Activated T-cell treated with anti-CD3 and anti-CD28 coated beads for 48 hours (primary cell): ENCODE results near the gene DYRK3.
A peak's percentile ranks its signal among the peaks of the same experiment; 100 is the strongest.

ENCODE experiments used
- DNase-seq: peaks from one replicate; pipeline ENCODE4 v3.0.0-alpha.2; 2020; ENCODE audit warnings: low read depth

DYRK3 gene

DNA sequence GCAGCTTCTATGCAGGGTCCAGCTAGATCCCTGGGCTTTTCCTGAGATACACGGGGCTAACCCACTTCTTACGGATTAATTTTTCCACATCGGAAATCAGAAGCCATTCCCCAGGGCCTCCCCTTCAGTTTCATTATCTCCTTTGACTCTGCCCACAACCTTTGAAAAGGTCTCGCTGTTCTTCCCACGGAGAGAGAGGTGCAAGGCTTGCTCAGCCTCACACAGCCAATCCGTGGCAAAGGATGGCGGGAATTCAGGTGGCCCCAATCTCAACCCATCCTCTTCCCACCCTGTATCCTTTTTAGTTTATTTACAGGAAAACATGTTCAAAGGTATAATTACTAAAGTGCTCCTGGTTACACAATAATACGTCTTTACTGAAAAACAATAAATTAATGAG, 48.7 kb downstream of the DYRK3 start:
- DNase-seq = no peak

DNA sequence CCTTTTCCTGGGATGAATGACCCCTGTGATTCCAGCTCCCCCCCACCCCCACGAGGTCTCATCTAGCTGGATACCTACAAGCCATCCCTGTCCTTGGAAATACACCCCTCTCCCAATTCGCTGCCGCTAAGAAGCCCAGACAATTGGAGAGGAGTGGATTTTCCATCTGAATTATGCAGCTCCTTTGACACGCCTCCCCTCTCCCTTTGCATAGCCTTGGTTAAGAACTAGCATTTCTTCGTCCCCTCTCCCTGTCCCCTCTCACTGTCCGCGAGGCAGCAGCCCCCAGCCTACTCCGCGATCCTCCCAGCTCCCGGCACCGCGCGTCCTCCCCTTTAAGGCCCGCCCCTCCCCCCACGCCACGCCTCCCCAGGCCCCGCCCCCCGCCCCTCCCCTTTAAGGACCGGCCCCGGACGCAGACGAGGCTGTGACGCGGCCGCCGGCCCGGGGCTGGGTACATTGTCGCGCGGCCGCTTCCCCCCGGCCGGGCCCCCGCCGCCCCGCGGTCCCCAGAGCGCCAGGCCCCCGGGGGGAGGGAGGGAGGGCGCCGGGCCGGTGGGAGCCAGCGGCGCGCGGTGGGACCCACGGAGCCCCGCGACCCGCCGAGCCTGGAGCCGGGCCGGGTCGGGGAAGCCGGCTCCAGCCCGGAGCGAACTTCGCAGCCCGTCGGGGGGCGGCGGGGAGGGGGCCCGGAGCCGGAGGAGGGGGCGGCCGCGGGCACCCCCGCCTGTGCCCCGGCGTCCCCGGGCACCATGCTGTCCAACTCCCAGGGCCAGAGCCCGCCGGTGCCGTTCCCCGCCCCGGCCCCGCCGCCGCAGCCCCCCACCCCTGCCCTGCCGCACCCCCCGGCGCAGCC, 49.4 kb downstream of the DYRK3 start, which contains the start of gene MAPKAPK2:
TSS of gene MAPKAPK2 (plus strand) at position 428 of the 856 bp plus-strand sequence. CDS start at position 753, 325 bp downstream.
- peak; percentile 72 for DNase-seq

DNA sequence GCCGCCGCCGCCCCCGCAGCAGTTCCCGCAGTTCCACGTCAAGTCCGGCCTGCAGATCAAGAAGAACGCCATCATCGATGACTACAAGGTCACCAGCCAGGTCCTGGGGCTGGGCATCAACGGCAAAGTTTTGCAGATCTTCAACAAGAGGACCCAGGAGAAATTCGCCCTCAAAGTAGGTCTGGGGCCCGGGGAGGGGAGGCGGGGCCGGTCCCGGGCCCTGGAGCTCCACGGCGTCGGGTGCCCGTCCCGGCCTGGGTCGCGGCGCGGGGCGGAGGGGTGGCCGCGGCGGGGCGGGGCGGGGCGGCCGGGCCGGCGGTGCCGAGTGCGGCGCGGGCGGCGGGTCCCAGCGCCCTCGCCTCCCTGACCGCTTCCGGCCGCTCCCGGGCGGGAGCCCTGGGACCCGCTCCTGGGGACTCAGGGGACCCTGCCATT, 50.0 kb downstream of the DYRK3 start:
- peak; percentile 46 for DNase-seq

DNA sequence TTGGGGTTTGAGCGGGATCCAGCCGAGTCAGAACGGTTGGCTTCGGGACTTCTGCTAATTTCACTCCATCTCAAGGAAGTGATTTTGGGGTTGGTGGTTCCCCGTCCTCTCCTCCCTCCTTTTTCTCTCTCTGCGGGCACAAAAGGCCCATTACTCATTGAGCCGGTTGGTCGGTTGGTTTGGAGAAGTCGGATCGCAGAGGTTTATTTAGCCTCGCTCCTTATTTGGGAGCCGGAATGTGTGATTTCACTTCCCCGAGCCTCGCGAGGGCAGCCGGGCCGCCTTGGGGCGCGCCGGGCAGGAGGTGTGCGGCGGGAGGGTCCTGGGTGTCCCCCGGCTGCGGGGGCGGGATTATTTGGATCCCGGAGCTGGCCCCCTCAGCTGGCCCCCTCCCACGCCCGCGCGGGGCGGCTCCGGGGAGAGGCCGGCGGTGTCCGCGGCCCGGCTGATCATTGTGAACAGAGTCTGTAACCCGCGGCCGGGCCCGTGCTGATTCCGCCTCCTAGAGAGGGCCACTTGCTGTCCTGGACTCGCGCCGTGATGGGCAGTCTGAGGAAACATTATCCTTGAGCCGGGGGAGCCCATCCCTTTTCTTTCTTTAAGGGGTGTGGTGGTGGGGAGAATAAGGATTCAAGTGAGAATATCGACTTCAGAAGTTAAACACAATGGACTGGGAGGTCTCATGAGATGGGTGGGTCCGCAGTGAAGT, 50.6 kb downstream of the DYRK3 start:
- DNase-seq = no peak

DNA sequence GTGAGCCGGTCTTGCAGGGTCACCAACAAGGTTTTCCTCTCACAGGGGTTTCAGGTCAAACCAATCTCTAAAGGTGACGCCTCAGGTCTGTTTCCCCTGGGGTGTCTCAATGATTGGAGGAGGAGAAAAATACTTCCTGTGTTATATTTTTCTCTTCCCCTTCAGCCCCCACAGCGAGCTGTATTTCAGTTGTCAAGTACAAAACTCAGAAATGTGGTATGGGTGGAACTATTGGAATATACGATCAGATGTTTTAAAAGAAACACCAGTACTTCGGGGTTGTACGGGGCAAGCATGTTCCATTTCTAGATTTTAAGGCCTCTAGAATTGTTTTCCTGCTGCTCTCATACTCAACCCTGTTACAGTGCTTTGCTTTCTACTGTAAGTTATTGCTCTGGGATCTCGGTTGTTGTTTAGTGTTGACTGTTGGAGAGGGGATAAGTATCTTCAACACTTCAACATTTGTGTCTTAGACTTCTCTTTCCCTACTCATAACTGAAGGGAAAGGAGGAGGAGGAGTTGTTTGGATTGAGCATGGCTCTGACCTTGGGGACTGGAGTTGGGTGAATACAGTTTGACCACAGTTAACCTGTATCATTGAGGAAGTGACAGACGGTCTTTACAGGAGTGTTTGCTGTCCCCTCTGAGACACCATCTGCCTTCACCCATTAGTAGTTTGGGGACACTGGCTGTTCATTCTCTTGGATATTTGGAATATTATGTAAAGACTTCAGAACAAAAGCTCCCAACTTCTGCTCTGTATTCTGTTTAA, 51.3 kb downstream of the DYRK3 start:
- DNase-seq = no peak

DNA sequence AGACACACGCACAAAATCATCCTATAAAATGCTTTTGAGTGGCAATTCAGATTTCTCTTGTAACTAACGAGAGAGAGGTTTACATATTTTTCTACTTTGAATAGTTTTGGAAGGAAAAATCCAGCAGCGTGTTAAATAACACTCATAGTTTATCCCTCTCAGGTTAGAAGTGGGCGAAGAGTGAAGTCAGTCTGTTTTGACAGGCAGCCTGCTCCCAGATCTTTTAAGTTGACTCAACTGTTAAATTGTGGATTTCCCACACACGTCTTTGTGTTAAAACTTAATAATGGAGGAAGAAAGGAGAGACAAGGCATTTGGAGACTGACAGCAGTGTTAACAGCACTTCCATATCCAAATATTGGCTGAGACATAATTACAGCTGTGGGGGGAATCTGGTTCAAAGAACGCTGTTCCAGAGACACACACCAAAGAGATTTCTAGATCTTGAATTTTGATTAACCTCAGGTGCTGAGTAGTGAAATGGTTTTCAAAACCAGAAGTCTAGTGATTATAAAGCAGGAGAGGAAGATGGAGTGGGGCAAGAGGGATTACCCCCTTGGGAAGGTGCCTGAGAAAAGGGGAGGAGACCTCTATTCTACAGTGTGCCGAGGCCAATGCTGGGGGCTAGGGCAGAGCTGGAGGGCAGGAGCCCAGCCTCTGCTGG, 52.0 kb downstream of the DYRK3 start:
- DNase-seq = no peak

DNA sequence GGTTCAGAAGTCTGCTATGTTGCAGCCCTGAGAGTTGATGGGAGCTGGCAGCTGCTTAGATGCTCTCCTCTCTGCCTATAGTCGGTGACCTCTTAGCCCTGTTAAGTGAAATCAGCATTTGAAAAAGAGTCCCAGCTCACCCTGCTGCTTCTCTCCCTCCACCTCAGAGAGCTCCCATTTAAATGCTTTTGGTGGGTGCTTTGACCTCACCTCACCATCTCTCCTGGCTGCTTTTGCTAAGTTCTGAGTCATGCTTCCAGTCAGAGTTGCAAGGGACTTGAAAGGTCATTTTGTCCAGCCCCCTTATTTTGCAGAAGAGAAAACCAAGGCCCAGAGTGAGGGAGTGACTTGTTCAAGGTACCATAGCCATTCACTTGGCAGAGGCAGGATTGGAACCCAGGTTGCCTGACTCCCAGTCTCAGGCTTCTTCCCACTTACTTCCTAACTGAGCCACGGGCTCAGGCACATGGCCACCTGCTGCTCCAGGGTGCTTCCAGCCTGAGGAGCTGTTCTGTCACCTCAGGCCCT, 52.6 kb downstream of the DYRK3 start:
- no peak for DNase-seq

DNA sequence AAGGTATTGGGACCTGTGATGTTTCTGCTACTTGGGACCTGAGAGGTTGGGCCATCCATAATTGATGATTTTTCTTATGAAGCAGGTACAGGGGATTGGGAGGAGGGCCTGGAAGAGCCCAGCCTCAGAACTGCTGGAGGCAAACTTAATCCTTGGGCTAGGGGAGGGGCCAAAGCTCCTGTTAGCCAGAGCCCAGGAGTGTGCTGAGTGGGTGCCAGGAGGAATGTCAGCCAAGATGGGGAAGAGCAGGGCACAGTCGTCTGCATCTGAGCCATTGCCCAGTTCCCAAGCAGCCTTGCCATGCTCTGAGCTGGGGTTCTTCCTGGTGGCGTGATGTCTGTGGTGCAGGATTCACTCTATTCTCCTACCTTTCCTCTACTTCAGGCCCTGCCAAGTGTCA, 55.2 kb downstream of the DYRK3 start:
- DNase-seq = no peak

DNA sequence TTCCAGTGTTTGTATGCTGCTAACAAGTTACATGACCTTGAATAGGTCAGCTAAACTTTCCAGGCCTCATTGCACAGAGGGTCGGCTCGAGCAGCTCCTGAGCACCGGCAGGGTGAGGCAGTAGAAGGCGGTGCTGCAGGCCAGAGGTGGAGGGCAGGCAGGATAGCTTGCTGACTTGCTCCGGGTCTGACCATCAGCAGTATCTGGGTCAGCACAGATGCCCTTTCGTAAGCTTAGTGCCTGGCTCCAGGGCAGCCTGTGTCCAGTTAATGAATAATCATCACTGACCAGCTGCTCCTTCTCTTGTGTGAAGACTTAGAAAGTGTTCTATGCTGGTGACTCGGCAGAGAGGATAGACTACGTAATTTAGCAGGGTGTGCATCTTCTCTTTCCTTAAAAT, 56.3 kb downstream of the DYRK3 start:
- DNase-seq = no peak

DNA sequence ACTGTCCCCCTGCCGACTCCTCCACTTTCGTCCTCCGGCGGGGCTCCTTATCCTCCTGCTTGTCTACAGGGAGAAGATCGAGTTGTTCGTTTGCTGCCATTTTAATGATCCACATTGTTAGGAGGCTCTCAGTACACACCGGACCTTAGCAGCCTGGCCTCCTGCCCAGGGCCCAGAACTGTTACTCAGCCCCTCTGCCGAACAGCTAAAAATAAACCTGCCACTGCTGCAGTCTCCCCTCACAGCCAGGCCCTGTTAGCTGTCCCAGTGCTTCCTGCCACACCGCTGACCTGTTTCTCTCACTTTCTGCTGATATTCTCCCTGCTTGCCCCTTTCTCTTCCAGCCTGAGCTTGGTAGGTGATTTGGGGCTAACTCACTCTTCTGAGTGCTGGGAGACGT, 57.7 kb downstream of the DYRK3 start:
- no peak for DNase-seq

DNA sequence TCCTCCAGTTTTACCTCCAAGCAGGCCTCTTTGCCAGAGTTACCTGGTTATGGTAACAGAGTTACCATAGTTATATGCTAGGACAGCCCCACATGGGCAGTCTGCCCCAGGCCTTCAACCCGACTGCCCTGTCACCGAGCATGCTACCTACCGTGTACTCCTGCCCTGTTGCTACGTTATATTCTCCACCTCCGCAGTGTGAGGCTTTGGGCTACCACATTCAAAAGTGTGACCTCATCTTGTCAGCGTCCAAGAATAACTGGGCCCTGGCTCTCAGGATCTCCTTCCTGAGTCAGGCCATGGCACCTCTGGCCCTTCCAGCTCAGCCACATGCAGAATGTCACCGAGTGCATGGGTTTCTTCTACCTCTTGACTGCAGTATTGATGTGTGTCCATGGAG, 58.3 kb downstream of the DYRK3 start:
- no peak for DNase-seq

DNA sequence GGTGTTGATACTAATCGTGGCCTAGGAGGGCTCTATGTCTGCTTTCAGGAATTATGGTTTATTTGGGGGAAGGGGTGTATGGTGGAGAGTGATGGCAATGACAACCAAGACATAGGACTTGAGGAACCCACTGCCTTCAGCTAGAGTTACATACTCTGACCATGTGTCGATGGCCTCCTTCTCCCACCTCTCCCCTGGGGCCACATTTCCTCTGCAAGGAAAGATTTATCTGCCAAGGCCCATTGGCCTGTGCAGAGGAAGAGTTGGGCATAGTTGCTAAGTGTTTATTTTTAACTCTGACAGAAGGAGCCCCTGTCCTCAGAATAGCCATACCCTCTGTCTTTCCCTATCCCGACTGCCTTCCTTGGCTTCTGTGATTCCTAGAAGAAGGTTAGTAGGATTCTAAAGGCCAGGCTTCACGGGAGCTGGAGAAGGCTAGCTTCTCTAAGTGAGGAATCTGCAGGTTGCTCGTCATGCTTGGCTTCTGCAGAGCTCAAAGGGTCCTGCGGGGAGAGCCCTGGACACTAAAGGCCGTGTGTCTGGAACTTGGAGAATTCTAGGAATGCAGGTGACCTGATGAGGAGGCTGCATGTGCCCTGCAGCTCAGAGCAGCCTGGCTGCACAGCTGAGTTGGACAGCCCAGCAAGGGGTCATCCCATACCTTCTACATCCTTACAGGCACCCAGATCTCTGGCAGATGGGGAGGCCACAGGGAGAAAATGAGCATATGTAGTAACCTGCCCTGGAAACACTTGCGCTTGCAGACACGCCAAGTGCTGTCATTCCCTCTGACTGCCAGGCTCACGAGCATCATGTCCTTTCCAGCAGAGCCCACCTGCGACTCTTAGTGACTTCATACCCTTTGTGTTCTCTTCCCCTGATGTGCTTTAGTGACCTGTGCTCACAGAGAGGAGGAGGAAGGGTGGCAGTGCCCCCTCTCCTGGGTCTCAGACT, 59.1 kb downstream of the DYRK3 start:
- DNase-seq = no peak

DNA sequence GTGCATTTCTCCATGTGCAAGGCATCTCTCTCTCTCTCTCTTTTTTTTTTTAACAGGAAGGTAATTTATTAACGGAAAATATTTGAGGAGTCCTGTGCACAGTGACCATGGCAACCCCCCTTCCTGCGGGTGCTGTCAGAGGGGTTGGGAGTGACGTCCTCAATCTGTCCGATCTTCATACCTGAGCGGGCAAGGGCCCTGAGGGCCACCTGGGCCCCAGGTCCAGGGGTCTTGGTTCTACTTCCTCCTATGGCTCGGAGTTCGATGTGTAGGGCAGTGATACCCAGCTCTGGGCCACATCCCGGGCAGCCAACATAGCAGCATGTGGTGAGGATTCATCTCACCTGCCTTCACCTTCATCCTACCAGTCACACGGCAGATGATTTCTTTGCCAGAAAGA, 60.4 kb downstream of the DYRK3 start:
- DNase-seq = no peak

DNA sequence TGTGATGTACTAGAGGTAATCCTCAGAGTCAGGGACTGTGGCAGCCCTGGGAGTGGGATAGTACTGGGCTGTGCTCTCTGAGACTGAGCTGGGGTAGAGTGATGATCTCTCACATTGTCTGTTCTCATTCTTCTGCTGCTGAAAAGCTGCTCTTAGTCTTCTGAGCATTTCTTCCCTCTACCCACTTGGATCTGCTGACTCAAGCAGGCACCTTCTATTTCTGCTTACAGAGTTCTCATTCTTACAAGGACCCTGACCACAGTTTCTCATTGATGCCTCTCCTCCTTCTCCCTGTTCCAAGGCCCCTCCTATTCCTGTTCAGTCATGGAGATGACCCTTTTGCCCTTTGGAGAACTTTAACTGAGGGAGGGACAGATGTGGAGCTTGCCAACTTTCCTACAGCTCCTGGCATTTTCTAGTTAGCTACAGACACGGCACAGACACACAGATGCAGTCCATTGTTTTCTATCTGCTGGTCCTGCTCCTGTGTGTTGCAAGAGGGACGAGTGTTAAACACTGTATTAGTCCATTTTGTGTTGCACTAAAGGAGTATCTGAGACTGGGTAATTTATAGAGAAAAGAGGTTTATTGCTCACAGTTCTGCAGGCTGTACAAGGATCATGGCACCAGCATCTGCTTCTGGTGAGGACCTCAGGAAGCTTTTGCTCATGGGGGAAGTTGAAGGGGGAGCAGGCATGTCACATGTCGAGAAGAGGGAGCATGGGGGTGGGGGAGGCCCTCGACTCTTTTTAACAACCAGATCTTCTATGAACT, 61.7 kb downstream of the DYRK3 start:
- DNase-seq = no peak

DNA sequence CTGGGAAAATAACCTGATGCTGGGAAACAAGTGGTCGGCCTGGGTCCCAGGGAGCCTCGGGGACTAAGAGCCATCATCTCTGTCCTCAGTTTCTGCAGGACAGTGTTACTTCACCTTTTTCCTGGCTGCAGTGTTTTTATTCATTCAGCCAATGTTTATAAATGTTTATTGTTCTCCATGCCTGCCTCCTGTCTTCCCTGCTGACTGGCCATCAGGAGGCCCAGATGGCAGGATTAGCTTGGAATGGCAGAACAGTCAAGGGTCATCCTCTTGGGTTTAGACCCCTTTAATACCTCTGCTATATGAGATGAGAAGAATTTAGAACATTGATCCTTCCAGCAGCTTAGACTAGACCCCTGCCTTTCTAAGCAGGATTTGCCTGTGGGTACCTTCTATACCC, 62.7 kb downstream of the DYRK3 start:
- DNase-seq = no peak
